ENCODE data around the gene CAMTA1.

The CAMTA1 gene

GRCh38 chr1:7259955-7260354 is 474.7 kb downstream of the CAMTA1 start:
- Histone ChIP-seq H3K9me3 (ENCODE audit: insufficient read depth, low read depth, low read length) (no peaks in the 10 kb centered on the region), H3K4me3 (ENCODE audit: low read length) (no peak overlapping the region), H3K4me1 (ENCODE audit: insufficient read depth, low read length) (no peaks in the 10 kb centered on the region; the same call in 1 of the 2 replicates), H3K27me3 (ENCODE audit: insufficient read depth, low read length) (no peaks in the 10 kb centered on the region), H3K9ac (ENCODE audit: low read depth, low read length) (no peak overlapping the region), H3K36me3 (ENCODE audit: insufficient read depth, low read depth, low read length) (no peaks in the 10 kb centered on the region), H3K27ac (ENCODE audit: low read length) (no peak overlapping the region)

- H3K27me3 ChIP-seq (ENCODE audit: insufficient read depth, low read length): no peaks in the 10 kb centered on the region
- no peaks in the 10 kb centered on the region for H3K36me3 ChIP-seq (ENCODE audit: insufficient read depth, low read depth, low read length)
- H3K4me1 ChIP-seq (ENCODE audit: insufficient read depth, low read length): no peaks in the 10 kb centered on the region; the same call in 1 of the 2 replicates
- H3K9me3 ChIP-seq (ENCODE audit: insufficient read depth, low read depth, low read length): no peaks in the 10 kb centered on the region
- H3K9ac ChIP-seq (ENCODE audit: low read depth, low read length): no peak overlapping the region
- no peak overlapping the region for H3K27ac ChIP-seq (ENCODE audit: low read length)
- H3K4me3 ChIP-seq (ENCODE audit: low read length): no peak overlapping the region
Observed at GRCh38 chr1:7261490-7261889, 476.2 kb downstream of the CAMTA1 start.

GRCh38 chr1:7262611-7263010 is 477.4 kb downstream of the CAMTA1 start:
- Histone ChIP-seq H3K36me3 (ENCODE audit: insufficient read depth, low read depth, low read length) (no peaks in the 10 kb centered on the region), H3K9me3 (ENCODE audit: insufficient read depth, low read depth, low read length) (no peaks in the 10 kb centered on the region), H3K9ac (ENCODE audit: low read depth, low read length) (no peak overlapping the region), H3K27me3 (ENCODE audit: insufficient read depth, low read length) (no peaks in the 10 kb centered on the region), H3K27ac (ENCODE audit: low read length) (no peak overlapping the region), H3K4me3 (ENCODE audit: low read length) (no peak overlapping the region), H3K4me1 (ENCODE audit: insufficient read depth, low read length) (no peaks in the 10 kb centered on the region; the same call in 1 of the 2 replicates)

- H3K4me3 ChIP-seq (ENCODE audit: low read length): no peak overlapping the region
- H3K9me3 ChIP-seq (ENCODE audit: insufficient read depth, low read depth, low read length): no peaks in the 10 kb centered on the region
- H3K27ac ChIP-seq (ENCODE audit: low read length): no peak overlapping the region
- H3K27me3 ChIP-seq (ENCODE audit: insufficient read depth, low read length): no peaks in the 10 kb centered on the region
- H3K9ac ChIP-seq (ENCODE audit: low read depth, low read length): no peak overlapping the region
- no peaks in the 10 kb centered on the region for H3K4me1 ChIP-seq (ENCODE audit: insufficient read depth, low read length)
- no peaks in the 10 kb centered on the region for H3K36me3 ChIP-seq (ENCODE audit: insufficient read depth, low read depth, low read length)
Observed at GRCh38 chr1:7263021-7263960, 478.0 kb downstream of the CAMTA1 start.

- Histone ChIP-seq H3K9ac (ENCODE audit: low read depth, low read length) (no peak overlapping the region), H3K9me3 (ENCODE audit: insufficient read depth, low read depth, low read length) (peaks cover 3% of the 10 kb centered on the region), H3K36me3 (ENCODE audit: insufficient read depth, low read depth, low read length) (no peaks in the 10 kb centered on the region), H3K4me3 (ENCODE audit: low read length) (no peak overlapping the region), H3K27ac (ENCODE audit: low read length) (no peak overlapping the region), H3K27me3 (ENCODE audit: insufficient read depth, low read length) (no peaks in the 10 kb centered on the region), H3K4me1 (ENCODE audit: insufficient read depth, low read length) (no peaks in the 10 kb centered on the region)
Observed at GRCh38 chr1:7264101-7264500, 478.8 kb downstream of the CAMTA1 start.

- Histone ChIP-seq H3K27me3 (ENCODE audit: insufficient read depth, low read length) (no peaks in the 10 kb centered on the region), H3K9ac (ENCODE audit: low read depth, low read length) (no peak overlapping the region), H3K36me3 (ENCODE audit: insufficient read depth, low read depth, low read length) (no peaks in the 10 kb centered on the region), H3K4me3 (ENCODE audit: low read length) (no peak overlapping the region), H3K4me1 (ENCODE audit: insufficient read depth, low read length) (no peaks in the 10 kb centered on the region), H3K9me3 (ENCODE audit: insufficient read depth, low read depth, low read length) (peaks cover 10% of the 10 kb centered on the region), H3K27ac (ENCODE audit: low read length) (no peak overlapping the region)
Observed at GRCh38 chr1:7265771-7266371, 480.6 kb downstream of the CAMTA1 start.

GRCh38 chr1:7266561-7266960 is 481.3 kb downstream of the CAMTA1 start:
- Histone ChIP-seq H3K27ac (ENCODE audit: low read length) (no peak overlapping the region), H3K9me3 (ENCODE audit: insufficient read depth, low read depth, low read length) (peaks cover 10% of the 10 kb centered on the region), H3K4me3 (ENCODE audit: low read length) (no peak overlapping the region), H3K4me1 (ENCODE audit: insufficient read depth, low read length) (no peaks in the 10 kb centered on the region), H3K36me3 (ENCODE audit: insufficient read depth, low read depth, low read length) (no peaks in the 10 kb centered on the region), H3K9ac (ENCODE audit: low read depth, low read length) (no peak overlapping the region), H3K27me3 (ENCODE audit: insufficient read depth, low read length) (no peaks in the 10 kb centered on the region)

GRCh38 chr1:7267493-7267892 is 482.2 kb downstream of the CAMTA1 start:
- H3K9me3 ChIP-seq (ENCODE audit: insufficient read depth, low read depth, low read length): peaks cover 10% of the 10 kb centered on the region
- no peak overlapping the region for H3K27ac ChIP-seq (ENCODE audit: low read length)
- H3K4me3 ChIP-seq (ENCODE audit: low read length): no peak overlapping the region
- H3K27me3 ChIP-seq (ENCODE audit: insufficient read depth, low read length): no peaks in the 10 kb centered on the region
- no peaks in the 10 kb centered on the region for H3K4me1 ChIP-seq (ENCODE audit: insufficient read depth, low read length)
- H3K36me3 ChIP-seq (ENCODE audit: insufficient read depth, low read depth, low read length): no peaks in the 10 kb centered on the region
- H3K9ac ChIP-seq (ENCODE audit: low read depth, low read length): no peak overlapping the region

GRCh38 chr1:7268983-7269382 is 483.7 kb downstream of the CAMTA1 start:
- Histone ChIP-seq H3K4me1 (ENCODE audit: insufficient read depth, low read length) (no peaks in the 10 kb centered on the region), H3K4me3 (ENCODE audit: low read length) (no peak overlapping the region), H3K36me3 (ENCODE audit: insufficient read depth, low read depth, low read length) (no peaks in the 10 kb centered on the region), H3K9ac (ENCODE audit: low read depth, low read length) (no peak overlapping the region), H3K9me3 (ENCODE audit: insufficient read depth, low read depth, low read length) (peaks cover 10% of the 10 kb centered on the region), H3K27me3 (ENCODE audit: insufficient read depth, low read length) (no peaks in the 10 kb centered on the region), H3K27ac (ENCODE audit: low read length) (no peak overlapping the region)

- Histone ChIP-seq H3K4me1 (ENCODE audit: insufficient read depth, low read length) (no peaks in the 10 kb centered on the region), H3K9me3 (ENCODE audit: insufficient read depth, low read depth, low read length) (peaks cover 10% of the 10 kb centered on the region), H3K4me3 (ENCODE audit: low read length) (no peak overlapping the region), H3K27me3 (ENCODE audit: insufficient read depth, low read length) (no peaks in the 10 kb centered on the region), H3K36me3 (ENCODE audit: insufficient read depth, low read depth, low read length) (no peaks in the 10 kb centered on the region), H3K9ac (ENCODE audit: low read depth, low read length) (no peak overlapping the region), H3K27ac (ENCODE audit: low read length) (no peak overlapping the region)
Observed at GRCh38 chr1:7269525-7269924, 484.3 kb downstream of the CAMTA1 start.

- H3K27me3 ChIP-seq (ENCODE audit: insufficient read depth, low read length): no peaks in the 10 kb centered on the region
- no peak overlapping the region for H3K4me3 ChIP-seq (ENCODE audit: low read length)
- no peak overlapping the region for H3K27ac ChIP-seq (ENCODE audit: low read length)
- no peak overlapping the region for H3K9ac ChIP-seq (ENCODE audit: low read depth, low read length)
- peaks cover 15% of the 10 kb centered on the region for H3K9me3 ChIP-seq (ENCODE audit: insufficient read depth, low read depth, low read length)
- H3K4me1 ChIP-seq (ENCODE audit: insufficient read depth, low read length): no peaks in the 10 kb centered on the region
- H3K36me3 ChIP-seq (ENCODE audit: insufficient read depth, low read depth, low read length): no peaks in the 10 kb centered on the region
Observed at GRCh38 chr1:7274256-7274655, 489.0 kb downstream of the CAMTA1 start.

GRCh38 chr1:7278045-7278444 is 492.8 kb downstream of the CAMTA1 start:
- Histone ChIP-seq H3K9ac (ENCODE audit: low read depth, low read length) (no peak overlapping the region), H3K27me3 (ENCODE audit: insufficient read depth, low read length) (no peaks in the 10 kb centered on the region), H3K36me3 (ENCODE audit: insufficient read depth, low read depth, low read length) (no peaks in the 10 kb centered on the region), H3K4me1 (ENCODE audit: insufficient read depth, low read length) (peaks cover 9% of the 10 kb centered on the region; the same call in 1 of the 2 replicates), H3K4me3 (ENCODE audit: low read length) (no peak overlapping the region), H3K9me3 (ENCODE audit: insufficient read depth, low read depth, low read length) (peaks cover 10% of the 10 kb centered on the region; the same call in 1 of the 2 replicates), H3K27ac (ENCODE audit: low read length) (no peak overlapping the region)
